ENCODE results near the gene GRID2.
"Not testable (repeated sequence)": the region's sequence is repeated elsewhere in the genome, so short reads cannot be mapped to it uniquely, and the experiment has no call there.

The GRID2 gene

GRCh38 chr4:92406488-92406887 lies 102.7 kb downstream of the GRID2 start:
- no peak for DNase-seq
- intact Hi-C loops (cut with DNase I): no loop called here

- DNase-seq: no peak
- intact Hi-C loops (cut with DNase I): no loop called here
Measured at GRCh38 chr4:92421920-92422319, 118.2 kb downstream of the GRID2 start.

- intact Hi-C loops (cut with DNase I): no loop called here
- DNase-seq: peak in 1 of 10 donors; percentile 62
Measured at GRCh38 chr4:92433272-92433758, 129.5 kb downstream of the GRID2 start.

- DNase-seq; intact Hi-C loops (cut with DNase I): not testable (repeated sequence)
Measured at GRCh38 chr4:92438722-92439121, 135.0 kb downstream of the GRID2 start.

GRCh38 chr4:92442131-92442530 lies 138.4 kb downstream of the GRID2 start:
- DNase-seq: peak in 1 of 10 donors; percentile 66
- intact Hi-C loops (cut with DNase I): not testable (repeated sequence)

GRCh38 chr4:92444143-92444843 lies 140.5 kb downstream of the GRID2 start:
- intact Hi-C loops (cut with DNase I); DNase-seq: not testable (repeated sequence)

- intact Hi-C loops (cut with DNase I): no loop called here
- no peak for DNase-seq
Measured at GRCh38 chr4:92445127-92445526, 141.4 kb downstream of the GRID2 start.

- no peak for DNase-seq
- intact Hi-C loops (cut with DNase I): no loop called here
Measured at GRCh38 chr4:92447255-92447905, 143.6 kb downstream of the GRID2 start.

GRCh38 chr4:92448176-92448575 lies 144.4 kb downstream of the GRID2 start:
- DNase-seq; intact Hi-C loops (cut with DNase I): not testable (repeated sequence)

GRCh38 chr4:92450694-92451093 lies 146.9 kb downstream of the GRID2 start:
- no peak for DNase-seq
- intact Hi-C loops (cut with DNase I): no loop called here

GRCh38 chr4:92451782-92452181 lies 148.0 kb downstream of the GRID2 start:
- intact Hi-C loops (cut with DNase I): no loop called here
- no peak for DNase-seq

GRCh38 chr4:92452383-92452782 lies 148.6 kb downstream of the GRID2 start:
- intact Hi-C loops (cut with DNase I); DNase-seq: not testable (repeated sequence)

- intact Hi-C loops (cut with DNase I): no loop called here
- DNase-seq: no peak
Measured at GRCh38 chr4:92455329-92455839, 151.6 kb downstream of the GRID2 start.

- no peak for DNase-seq
- intact Hi-C loops (cut with DNase I): no loop called here
Measured at GRCh38 chr4:92455951-92456350, 152.2 kb downstream of the GRID2 start.

- intact Hi-C loops (cut with DNase I): no loop called here
- no peak for DNase-seq
Measured at GRCh38 chr4:92461732-92462131, 158.0 kb downstream of the GRID2 start.

- intact Hi-C loops (cut with DNase I): no loop called here
- DNase-seq: no peak
Measured at GRCh38 chr4:92477298-92477697, 173.5 kb downstream of the GRID2 start.

- intact Hi-C loops (cut with DNase I): no loop called here
- DNase-seq: no peak
Measured at GRCh38 chr4:92483341-92483740, 179.6 kb downstream of the GRID2 start.

- intact Hi-C loops (cut with DNase I): no loop called here
- DNase-seq: no peak
Measured at GRCh38 chr4:92488496-92488895, 184.7 kb downstream of the GRID2 start.

- intact Hi-C loops (cut with DNase I): no loop called here
Measured at GRCh38 chr4:92497141-92497540, 193.4 kb downstream of the GRID2 start.

GRCh38 chr4:92501456-92501855 lies 197.7 kb downstream of the GRID2 start:
- intact Hi-C loops (cut with DNase I): no loop called here
- DNase-seq: no peak

More at GRCh38 chr4:92497141-92497540, 193.4 kb downstream of the GRID2 start:
- no peak for DNase-seq

GRCh38 chr4:92506933-92507332 lies 203.2 kb downstream of the GRID2 start:
- intact Hi-C loops (cut with DNase I): no loop called here
- DNase-seq: no peak

- intact Hi-C loops (cut with DNase I): no loop called here
Measured at GRCh38 chr4:92514627-92515026, 210.9 kb downstream of the GRID2 start.

More at GRCh38 chr4:92514627-92515026, 210.9 kb downstream of the GRID2 start:
- no peak for DNase-seq
